ENCODE data around the gene RAB3GAP2.

DNA sequence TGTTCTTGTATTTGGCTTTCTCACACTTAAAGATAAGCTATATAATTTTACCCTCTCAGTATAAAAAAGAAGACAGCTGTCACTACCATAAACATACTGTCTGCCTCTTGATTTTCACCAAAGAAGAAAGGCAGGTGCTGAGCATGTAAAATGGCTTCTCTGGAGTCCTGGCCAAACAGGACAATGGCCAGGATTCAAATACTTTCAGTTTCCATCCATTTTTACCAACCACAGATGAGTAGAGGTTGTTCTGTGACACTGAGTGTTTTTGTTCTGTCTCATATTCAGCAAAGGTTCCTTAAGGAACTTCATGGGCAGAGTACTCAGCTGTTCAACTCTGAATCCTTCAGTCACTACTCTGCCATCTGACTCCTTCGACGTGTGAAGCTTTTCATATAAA lies 29.4 kb upstream of the RAB3GAP2 start:
- TF ChIP-seq CTCF (IDR thresholded peaks at IDR 0.05) (no peak), POLR2A (IDR thresholded peaks at IDR 0.05) (no peak)

Data from right lobe of liver (tissue), 4 donors.